Activated CD4-positive, alpha-beta memory T cell treated with anti-CD3 and anti-CD28 coated beads for 36 hours (primary cell): ENCODE results near the gene DENND1C. TPM values are rescaled to one million over a fixed set of nuclear protein-coding genes. Genes with fewer than 3 reads are reported as not detected.

ENCODE experiments used
- CTCF ChIA-PET: fragments of 350-600 bp; sonication (Branson Sonifier 250); formaldehyde crosslinking; loops from one replicate; lab custom pipeline; 2021; ENCODE audit warnings: antibody characterized with exemption, inconsistent platforms; lab: Charles Lee
- POLR2A ChIA-PET: fragments of 350-600 bp; sonication (Branson Sonifier 250); formaldehyde crosslinking; loops from one replicate; lab custom pipeline; 2021; ENCODE audit warnings: antibody characterized with exemption; lab: Charles Lee
- DNase-seq: peaks from one replicate; pipeline ENCODE4 v3.0.0-alpha.2; 2020
- H3K27ac Mint-ChIP-seq: one replicate; pipeline ENCODE4 v1.8.0; 2021; ENCODE audit warnings: mixed read lengths
- H3K27me3 Mint-ChIP-seq: one replicate; pipeline ENCODE4 v1.8.0; 2021; ENCODE audit warnings: mixed read lengths
- H3K36me3 Mint-ChIP-seq: one replicate; pipeline ENCODE4 v1.8.0; 2021; ENCODE audit warnings: mixed read lengths
- H3K4me1 Mint-ChIP-seq: one replicate; pipeline ENCODE4 v1.8.0; 2021; ENCODE audit warnings: low read depth, mixed read lengths
- H3K4me3 Mint-ChIP-seq: one replicate; pipeline ENCODE4 v1.8.0; 2021; ENCODE audit warnings: mild to moderate bottlenecking, mixed read lengths
- H3K9me3 Mint-ChIP-seq: one replicate; pipeline ENCODE4 v1.8.0; 2021; ENCODE audit warnings: mixed read lengths
- intact Hi-C: fragments of 100-400 bp; cut with micrococcal nuclease; formaldehyde crosslinking; loops from one replicate; pipeline ENCODE4 v1.15.1; 2023
- total RNA-seq, 2 experiments: library from RNA; stranded (reverse); gene quantifications; one replicate each; pipeline ENCODE4 v1.2.3, GENCODE V29; 2021

DENND1C gene
- total RNA-seq, 2 experiments from 2014 or later = 62.1 to 69.3 TPM

DNA sequence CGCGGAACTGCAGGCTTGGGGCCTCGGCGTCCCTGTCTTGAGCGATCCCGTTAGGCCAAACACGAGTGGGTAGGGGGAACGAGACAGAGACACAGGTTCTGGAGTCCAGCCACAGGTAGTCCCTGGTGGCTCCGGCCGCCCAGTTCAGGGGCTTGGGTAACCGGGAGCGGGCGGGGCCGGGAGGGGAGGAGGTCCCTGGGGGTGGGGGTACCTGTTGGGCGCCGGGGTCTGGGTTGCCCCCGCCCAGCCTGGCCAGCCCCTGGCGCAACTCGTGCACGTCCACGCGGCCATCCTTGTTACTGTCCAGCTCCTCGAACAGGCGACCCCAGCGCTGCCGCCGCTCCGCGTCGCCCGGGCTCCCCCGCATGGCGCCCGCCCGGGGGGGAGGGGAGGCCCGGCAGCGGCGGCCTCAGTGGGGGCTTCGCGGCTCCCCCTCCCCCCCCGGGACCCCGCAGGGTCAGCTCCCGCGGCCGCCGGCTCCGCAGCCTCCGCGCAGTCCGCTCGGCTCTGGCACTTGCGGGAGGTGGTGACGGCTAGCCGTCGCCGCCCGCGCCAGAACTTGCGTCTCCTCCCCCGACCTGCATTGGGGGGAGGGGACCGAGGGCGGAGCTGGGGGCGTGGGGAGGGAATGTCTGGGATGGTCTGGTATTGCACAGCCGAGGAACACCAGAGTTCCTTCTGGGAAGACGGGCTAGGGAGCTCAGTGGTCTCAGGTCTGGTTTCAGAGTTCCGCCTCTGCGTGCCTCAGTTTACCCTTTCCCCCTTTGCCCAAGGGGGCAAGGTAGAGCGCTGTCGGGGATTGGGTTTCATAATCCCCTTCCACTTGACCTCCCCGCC lies 22.1 kb downstream of the DENND1C start, which contains the start of gene SLC25A23:
TSS of gene SLC25A23 (minus strand) at position 531 of the 837 bp plus-strand sequence. CDS start at position 367, 164 bp downstream.
- Mint-ChIP-seq H3K27ac (peak within 1 kb of the TSS; percentile 88), H3K27me3 (no peaks in the 10 kb centered on the region), H3K4me3 (peak within 1 kb of the TSS; percentile 91), H3K36me3 (peaks cover 19% of the 10 kb centered on the region), H3K4me1 (peaks cover 16% of the 10 kb centered on the region), H3K9me3 (peaks cover 16% of the 10 kb centered on the region)
- DNase-seq = peak; percentile 73
- ChIA-PET CTCF (no interaction called here), POLR2A (interaction anchor here (1.1 kb wide), 1 partner anchor 22 kb away, joined by 3 read pairs; the partner anchor contains the start of gene DENND1C)
- intact Hi-C loops = loop anchor here (1.0 to 5.0 kb wide), 6 partner anchors 22 to 260 kb away; partner anchors contain the start of genes DENND1C and GTF2F1

DNA sequence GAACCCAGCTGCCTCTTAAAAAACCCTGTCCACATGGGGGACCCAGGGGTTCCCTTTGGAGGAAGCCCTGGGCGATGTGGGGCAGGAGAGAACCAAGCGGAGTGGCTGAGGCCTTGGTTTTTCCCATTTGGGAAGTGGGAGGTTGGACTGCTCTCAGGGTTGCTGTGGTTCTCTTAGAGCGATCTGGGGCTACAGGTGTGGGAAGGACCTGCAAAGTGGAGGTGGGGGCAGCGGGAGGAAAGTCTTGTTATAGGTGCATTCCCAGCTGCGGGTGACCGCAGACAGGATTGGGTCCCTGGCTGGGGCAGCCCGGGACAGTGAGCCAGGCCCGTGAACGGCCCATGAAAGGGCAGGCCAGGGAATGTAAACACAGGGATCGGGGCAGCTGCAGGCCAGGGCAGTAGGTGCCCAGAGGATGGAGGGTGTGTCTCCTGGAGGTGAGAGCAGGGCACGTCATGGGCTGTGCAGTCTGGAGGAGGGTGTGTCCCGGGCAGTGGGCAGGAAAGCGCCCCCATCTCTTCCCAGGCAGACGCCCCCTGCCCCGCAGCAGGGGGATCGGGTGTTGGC lies 22.8 kb downstream of the DENND1C start:
- Mint-ChIP-seq H3K4me1 (peaks cover 13% of the 10 kb centered on the region), H3K9me3 (peaks cover 23% of the 10 kb centered on the region), H3K27ac (no peak overlapping the region), H3K27me3 (no peaks in the 10 kb centered on the region), H3K4me3 (peak overlapping the region; percentile 82), H3K36me3 (peaks cover 26% of the 10 kb centered on the region)
- CTCF ChIA-PET = no interaction called here
- intact Hi-C loops = no loop called here
- POLR2A ChIA-PET = interaction anchor here (1.1 kb wide), 1 partner anchor 22 kb away, joined by 3 read pairs; the partner anchor contains the start of gene DENND1C
- no peak for DNase-seq

DNA sequence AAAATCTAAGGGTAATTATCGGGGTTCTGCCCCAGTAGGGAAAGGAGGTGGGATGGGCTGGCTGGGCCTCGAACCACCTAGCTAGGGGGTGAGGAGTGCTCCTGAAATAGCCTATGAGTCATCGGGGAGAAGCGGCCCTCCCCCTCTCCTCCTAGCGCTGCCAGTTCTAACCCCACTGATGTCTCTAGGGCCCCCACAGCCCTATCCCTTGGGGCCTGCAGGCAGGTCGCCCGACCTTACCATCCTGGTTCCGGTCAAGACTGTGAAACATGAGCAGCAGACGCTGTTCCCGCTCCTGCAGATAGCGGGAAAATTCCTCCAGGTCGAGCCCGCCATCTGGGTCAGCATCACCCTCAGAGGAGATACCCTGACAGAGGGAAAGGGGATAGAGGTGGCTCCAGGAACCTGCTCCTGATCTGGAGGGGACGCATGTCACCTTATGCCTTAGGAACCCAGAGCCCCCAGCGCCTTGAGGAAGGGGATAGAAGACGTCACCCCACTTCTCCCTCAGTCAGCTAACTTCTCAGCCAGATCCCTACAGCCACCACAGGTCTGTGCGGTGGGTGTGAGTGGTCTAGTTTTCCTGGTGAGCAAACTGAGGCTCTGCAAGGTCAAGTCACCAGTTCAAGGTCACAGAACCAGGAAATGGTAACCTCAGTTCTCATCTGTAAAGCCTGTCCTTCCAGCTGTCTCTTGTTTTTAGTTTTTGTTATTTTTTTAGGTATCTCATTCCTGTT lies 23.5 kb downstream of the DENND1C start:
- Mint-ChIP-seq H3K27ac (no peak overlapping the region), H3K9me3 (peaks cover 27% of the 10 kb centered on the region), H3K36me3 (peaks cover 31% of the 10 kb centered on the region), H3K27me3 (no peaks in the 10 kb centered on the region), H3K4me3 (peak overlapping the region; percentile 82), H3K4me1 (peaks cover 12% of the 10 kb centered on the region)
- CTCF ChIA-PET = no interaction called here
- no peak for DNase-seq
- POLR2A ChIA-PET = no interaction called here
- intact Hi-C loops = no loop called here

DNA sequence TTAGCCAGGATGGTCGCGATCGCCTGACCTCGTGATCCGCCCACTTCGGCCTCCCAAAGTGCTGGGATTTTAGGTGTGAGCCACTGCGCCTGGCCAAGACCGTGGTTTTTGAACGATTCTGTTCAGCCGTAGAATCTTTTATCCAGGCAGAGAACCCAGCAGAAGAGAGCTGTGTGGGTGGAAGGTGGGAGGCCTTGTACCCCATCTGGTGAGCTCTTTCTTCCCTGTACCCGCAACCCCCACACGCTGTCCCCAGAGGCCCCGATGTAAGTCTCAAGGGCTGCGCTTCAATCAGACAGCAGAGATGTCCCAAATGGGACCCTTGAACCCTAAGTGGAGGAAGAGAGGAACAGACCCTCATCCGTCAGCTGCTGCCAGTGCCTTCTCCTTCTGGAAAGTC lies 25.7 kb downstream of the DENND1C start:
- DNase-seq = no peak
- CTCF ChIA-PET = no interaction called here
- intact Hi-C loops = no loop called here
- H3K4me1 Mint-ChIP-seq = peaks cover 12% of the 10 kb centered on the region
- H3K27ac Mint-ChIP-seq = no peak overlapping the region
- POLR2A ChIA-PET = no interaction called here
- H3K36me3 Mint-ChIP-seq = peaks cover 36% of the 10 kb centered on the region
- H3K27me3 Mint-ChIP-seq = no peaks in the 10 kb centered on the region
- peaks cover 27% of the 10 kb centered on the region for H3K9me3 Mint-ChIP-seq
- no peak overlapping the region for H3K4me3 Mint-ChIP-seq

DNA sequence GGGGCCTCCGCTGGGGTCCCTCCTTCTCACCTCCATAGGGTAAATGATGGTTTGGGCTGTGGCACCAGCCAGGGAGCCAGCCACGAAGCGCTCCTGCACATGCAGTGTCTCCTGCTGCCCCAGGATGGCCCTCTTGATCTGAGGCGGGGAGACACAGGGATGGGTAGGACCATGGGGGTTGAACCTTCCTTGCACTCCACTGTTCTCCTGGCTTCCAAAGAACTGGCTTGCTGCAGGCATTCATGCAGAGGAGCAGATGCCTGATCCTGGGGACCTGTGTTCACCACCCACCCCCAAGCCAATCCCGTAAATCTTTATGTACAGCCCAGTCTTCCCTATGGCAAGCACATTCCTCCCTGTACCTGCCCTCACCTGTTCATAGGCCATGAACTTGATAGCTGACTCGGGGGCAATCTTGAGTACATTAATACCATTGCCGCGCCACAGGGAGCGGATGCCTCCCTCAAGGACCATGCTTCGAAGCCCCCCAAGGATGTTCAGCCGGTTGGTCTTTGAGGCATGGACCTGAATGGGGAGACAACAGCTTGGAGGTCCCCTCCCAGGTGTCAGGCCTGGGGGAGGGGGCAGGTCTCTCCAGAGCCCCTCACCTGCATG lies 27.5 kb downstream of the DENND1C start:
- Mint-ChIP-seq H3K36me3 (peaks cover 39% of the 10 kb centered on the region), H3K4me3 (no peak overlapping the region), H3K4me1 (peaks cover 6% of the 10 kb centered on the region), H3K9me3 (peaks cover 27% of the 10 kb centered on the region), H3K27me3 (no peaks in the 10 kb centered on the region), H3K27ac (no peak overlapping the region)
- no peak for DNase-seq
- ChIA-PET POLR2A (no interaction called here), CTCF (interaction anchor here (0.6 kb wide), 1 partner anchor 15 kb away, joined by 3 read pairs; no protein-coding TSS in a partner anchor)
- intact Hi-C loops = no loop called here

DNA sequence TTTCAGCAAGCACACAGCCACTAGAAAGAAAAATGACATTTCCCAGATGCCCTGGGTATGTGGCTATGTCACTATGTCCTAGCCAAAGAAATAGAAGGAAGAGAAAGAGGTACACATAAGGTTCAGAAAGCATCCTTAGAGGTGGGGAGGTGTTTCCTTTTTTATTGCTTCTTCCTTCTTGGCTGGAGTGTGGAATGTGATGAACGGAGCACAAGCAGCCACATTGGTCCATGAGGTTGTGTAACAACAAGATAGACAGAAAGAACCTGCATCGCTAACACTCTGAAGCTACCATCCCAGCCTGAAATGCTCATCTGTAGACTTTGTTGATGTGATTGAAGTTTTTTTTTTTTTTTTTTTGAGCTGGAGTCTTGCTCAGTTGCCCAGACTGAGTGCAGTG lies 28.7 kb downstream of the DENND1C start:
- ChIA-PET POLR2A (no interaction called here), CTCF (no interaction called here)
- H3K27me3 Mint-ChIP-seq = no peaks in the 10 kb centered on the region
- peaks cover 27% of the 10 kb centered on the region for H3K9me3 Mint-ChIP-seq
- no peak overlapping the region for H3K4me3 Mint-ChIP-seq
- intact Hi-C loops = no loop called here
- H3K27ac Mint-ChIP-seq = no peak overlapping the region
- peaks cover 39% of the 10 kb centered on the region for H3K36me3 Mint-ChIP-seq
- DNase-seq = no peak
- H3K4me1 Mint-ChIP-seq = no peaks in the 10 kb centered on the region

DNA sequence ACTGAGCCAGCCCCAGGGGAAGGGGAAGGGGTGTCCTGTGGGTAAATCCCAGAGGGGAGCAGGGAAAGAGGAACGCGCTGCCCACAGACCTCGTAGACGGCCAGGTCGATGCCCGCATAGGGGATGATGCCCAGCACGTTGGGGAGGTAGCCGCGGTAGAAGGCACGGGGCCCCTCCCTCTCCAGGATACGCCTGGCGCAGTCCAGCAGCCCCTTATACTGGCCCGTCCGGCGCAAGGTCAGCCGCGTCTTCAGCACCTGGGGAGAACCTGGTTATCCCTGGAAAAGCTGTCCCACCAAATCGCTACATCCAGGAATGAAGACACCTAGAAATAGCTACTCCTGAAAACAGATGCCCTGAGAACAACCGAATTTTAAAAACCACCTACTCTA lies 29.4 kb downstream of the DENND1C start:
- Mint-ChIP-seq H3K4me3 (no peak overlapping the region), H3K4me1 (no peaks in the 10 kb centered on the region), H3K27ac (no peak overlapping the region), H3K27me3 (no peaks in the 10 kb centered on the region), H3K9me3 (peaks cover 27% of the 10 kb centered on the region), H3K36me3 (peaks cover 39% of the 10 kb centered on the region)
- ChIA-PET POLR2A (no interaction called here), CTCF (no interaction called here)
- no peak for DNase-seq
- intact Hi-C loops = no loop called here

DNA sequence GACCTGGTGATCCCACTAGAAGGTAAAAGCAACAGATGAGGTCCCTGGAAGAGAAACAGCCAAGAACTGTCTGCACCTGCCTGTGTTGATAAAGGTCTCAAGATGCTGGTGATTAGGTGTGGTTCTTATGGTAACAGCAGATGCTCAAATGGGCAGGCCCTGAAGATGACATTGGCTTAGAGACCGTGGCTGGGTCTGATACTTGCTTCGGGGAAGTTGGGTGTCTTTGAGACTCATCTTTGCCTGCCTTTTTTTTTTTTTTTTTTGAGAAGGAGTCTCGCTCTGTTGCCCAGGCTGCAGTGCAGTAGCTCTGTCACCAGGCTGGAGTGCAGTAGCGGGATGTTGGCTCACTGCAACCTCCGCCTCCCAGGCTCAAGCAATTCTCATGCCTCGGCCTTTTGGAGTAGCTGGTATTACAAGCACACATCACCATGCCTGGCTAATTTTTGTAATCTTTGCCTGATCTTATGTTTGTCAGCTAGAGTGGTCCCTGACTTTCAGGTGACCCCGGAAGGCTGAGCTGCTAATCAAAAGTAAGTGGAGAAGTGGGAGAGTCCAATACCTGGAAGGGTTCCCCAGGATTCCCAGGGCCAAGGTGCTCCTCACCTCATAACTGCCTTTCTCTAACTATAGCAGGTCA lies 29.9 kb downstream of the DENND1C start:
- DNase-seq = no peak
- intact Hi-C loops = no loop called here
- Mint-ChIP-seq H3K27me3 (no peaks in the 10 kb centered on the region), H3K27ac (no peak overlapping the region), H3K4me1 (no peaks in the 10 kb centered on the region), H3K9me3 (peaks cover 27% of the 10 kb centered on the region), H3K4me3 (no peak overlapping the region), H3K36me3 (peaks cover 40% of the 10 kb centered on the region)
- ChIA-PET POLR2A (no interaction called here), CTCF (no interaction called here)

DNA sequence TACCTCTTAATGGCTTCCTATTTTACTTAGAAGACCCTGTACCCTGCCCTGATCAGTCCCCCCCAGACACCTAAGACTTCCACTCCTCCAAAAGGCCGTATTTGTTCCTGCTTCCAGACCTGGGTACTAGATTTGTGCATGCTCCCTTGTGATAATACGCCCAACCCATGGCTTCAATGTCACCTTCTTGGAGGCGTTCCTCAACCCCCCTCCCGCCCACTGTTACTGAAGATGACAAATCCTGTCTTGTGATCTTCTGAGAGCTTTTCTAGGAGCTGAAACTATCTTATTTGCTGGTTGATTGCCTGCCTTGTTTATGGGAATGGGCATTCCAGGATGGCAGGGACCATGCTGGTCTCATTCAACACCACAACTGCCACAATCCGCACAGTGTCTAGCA lies 31.4 kb downstream of the DENND1C start:
- H3K4me1 Mint-ChIP-seq = no peaks in the 10 kb centered on the region
- H3K27me3 Mint-ChIP-seq = no peaks in the 10 kb centered on the region
- peaks cover 18% of the 10 kb centered on the region for H3K9me3 Mint-ChIP-seq
- intact Hi-C loops = no loop called here
- ChIA-PET CTCF (interaction anchor here (0.7 kb wide), 1 partner anchor 37 kb away, joined by 3 read pairs; no protein-coding TSS in a partner anchor), POLR2A (no interaction called here)
- DNase-seq = no peak
- H3K36me3 Mint-ChIP-seq = peaks cover 33% of the 10 kb centered on the region
- no peak overlapping the region for H3K4me3 Mint-ChIP-seq
- H3K27ac Mint-ChIP-seq = no peak overlapping the region

DNA sequence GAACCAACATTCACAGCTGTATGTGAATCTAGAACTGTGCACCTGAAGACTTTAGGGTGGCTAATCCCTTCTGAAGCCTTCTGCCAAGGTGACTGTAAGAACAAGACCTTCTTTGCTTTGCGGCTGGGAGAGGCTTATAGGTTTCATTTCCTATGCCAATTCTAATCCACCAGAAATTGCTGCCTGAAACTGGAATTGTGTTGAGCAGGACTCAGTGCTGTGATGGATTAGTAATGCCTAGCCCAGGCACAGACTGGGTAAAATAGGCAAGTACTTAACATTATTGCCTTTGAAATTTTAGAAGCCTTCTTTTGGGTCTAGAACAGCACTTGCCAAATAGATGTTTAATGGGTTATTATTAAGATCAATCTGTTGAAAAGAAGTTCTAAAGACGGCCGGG lies 33.5 kb downstream of the DENND1C start:
- CTCF ChIA-PET = no interaction called here
- intact Hi-C loops = no loop called here
- DNase-seq = no peak
- Mint-ChIP-seq H3K36me3 (peaks cover 14% of the 10 kb centered on the region), H3K27me3 (no peaks in the 10 kb centered on the region), H3K9me3 (no peaks in the 10 kb centered on the region), H3K4me3 (no peak overlapping the region), H3K4me1 (no peaks in the 10 kb centered on the region), H3K27ac (no peak overlapping the region)
- POLR2A ChIA-PET = no interaction called here

DNA sequence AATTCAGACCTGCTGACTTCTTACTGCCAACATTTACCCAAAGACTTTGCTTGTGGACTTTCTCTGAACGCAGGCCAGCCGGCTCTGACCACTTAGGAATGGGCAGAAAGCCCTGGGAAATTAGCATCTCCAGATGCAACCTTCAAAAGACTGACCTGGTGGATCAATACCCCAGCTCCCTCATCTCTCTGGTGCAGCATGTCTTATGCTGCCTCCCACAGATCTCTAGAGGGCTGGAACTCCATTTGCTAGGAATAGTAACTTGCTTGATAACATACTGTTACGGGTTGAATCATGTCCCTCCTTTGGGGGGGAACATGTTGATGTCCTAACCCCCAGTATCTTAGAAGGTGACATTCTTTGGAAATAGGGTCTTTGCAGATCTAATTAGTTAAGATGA lies 35.1 kb downstream of the DENND1C start:
- DNase-seq = no peak
- CTCF ChIA-PET = no interaction called here
- intact Hi-C loops = no loop called here
- Mint-ChIP-seq H3K4me1 (no peaks in the 10 kb centered on the region), H3K9me3 (no peaks in the 10 kb centered on the region), H3K4me3 (no peak overlapping the region), H3K36me3 (peaks cover 10% of the 10 kb centered on the region), H3K27me3 (no peaks in the 10 kb centered on the region), H3K27ac (no peak overlapping the region)
- POLR2A ChIA-PET = no interaction called here
